Effector memory CD4-positive, alpha-beta T cell (primary cell): Measurements from ENCODE around the gene ELFN1.

Source experiments
- DNase-seq, 3 donors: peaks; one replicate each; pipeline ENCODE4 v3.0.0-alpha.2; 2020
- H3K27ac ChIP-seq: 2 replicates; pipeline ENCODE4 v1.7.0; 2013; ENCODE audit warnings: mild to moderate bottlenecking, low read length, moderate library complexity; ENCODE audit not compliant: insufficient read depth, poor library complexity, severe bottlenecking
- H3K27me3 ChIP-seq: replicated peaks from 2 replicates; pipeline ENCODE4 v1.7.0; 2013; ENCODE audit warnings: mild to moderate bottlenecking, low read length; ENCODE audit not compliant: insufficient read depth, control insufficient read depth, poor library complexity, severe bottlenecking
- H3K36me3 ChIP-seq: 2 replicates; pipeline ENCODE4 v1.7.0; 2013; ENCODE audit warnings: mild to moderate bottlenecking, low read length, moderate library complexity; ENCODE audit not compliant: control insufficient read depth, insufficient read depth
- H3K4me1 ChIP-seq: 2 replicates; pipeline ENCODE4 v1.7.0; 2013; ENCODE audit warnings: low read length, mild to moderate bottlenecking; ENCODE audit not compliant: control insufficient read depth, insufficient read depth, poor library complexity, severe bottlenecking
- H3K4me3 ChIP-seq: 2 replicates; pipeline ENCODE4 v1.7.0; 2013; ENCODE audit warnings: low read length, low read depth, mild to moderate bottlenecking; ENCODE audit not compliant: insufficient read depth, poor library complexity, severe bottlenecking
- H3K9me3 ChIP-seq: 2 replicates; pipeline ENCODE4 v1.7.0; 2013; ENCODE audit warnings: mild to moderate bottlenecking, low read length, moderate library complexity; ENCODE audit not compliant: control insufficient read depth

ELFN1 gene

GRCh38 chr7:1685000-1685624, 15.0 kb downstream of the ELFN1 start:
- no peak for DNase-seq

GRCh38 chr7:1688542-1688941, 18.5 kb downstream of the ELFN1 start:
- H3K27ac ChIP-seq = no peak overlapping the region
- no peak for DNase-seq
- no peak overlapping the region for H3K4me3 ChIP-seq
- H3K36me3 ChIP-seq = no peaks in the 10 kb centered on the region
- no peaks in the 10 kb centered on the region for H3K27me3 ChIP-seq
- no peaks in the 10 kb centered on the region for H3K9me3 ChIP-seq
- H3K4me1 ChIP-seq = no peaks in the 10 kb centered on the region

More at GRCh38 chr7:1685000-1685624, 15.0 kb downstream of the ELFN1 start:
- no peaks in the 10 kb centered on the region for H3K4me1 ChIP-seq
- no peaks in the 10 kb centered on the region for H3K27me3 ChIP-seq
- H3K4me3 ChIP-seq = no peak overlapping the region
- no peaks in the 10 kb centered on the region for H3K9me3 ChIP-seq
- no peak overlapping the region for H3K27ac ChIP-seq
- H3K36me3 ChIP-seq = no peaks in the 10 kb centered on the region

- Histone ChIP-seq H3K27me3 (no peaks in the 10 kb centered on the region), H3K27ac (no peak overlapping the region), H3K36me3 (no peaks in the 10 kb centered on the region), H3K9me3 (no peaks in the 10 kb centered on the region), H3K4me1 (no peaks in the 10 kb centered on the region), H3K4me3 (no peak overlapping the region)
- no peak for DNase-seq
Observed at GRCh38 chr7:1689311-1689710, 19.2 kb downstream of the ELFN1 start.

- Histone ChIP-seq H3K9me3 (no peaks in the 10 kb centered on the region), H3K27ac (no peak overlapping the region), H3K4me1 (no peaks in the 10 kb centered on the region), H3K4me3 (no peak overlapping the region), H3K36me3 (no peaks in the 10 kb centered on the region), H3K27me3 (no peaks in the 10 kb centered on the region)
- no peak for DNase-seq
Observed at GRCh38 chr7:1690359-1690958, 20.4 kb downstream of the ELFN1 start.

GRCh38 chr7:1691096-1691495, 21.0 kb downstream of the ELFN1 start:
- H3K27me3 ChIP-seq = no peaks in the 10 kb centered on the region
- no peaks in the 10 kb centered on the region for H3K4me1 ChIP-seq

GRCh38 chr7:1691601-1692514, 21.8 kb downstream of the ELFN1 start:
- Histone ChIP-seq H3K4me3 (no peak overlapping the region), H3K4me1 (no peaks in the 10 kb centered on the region), H3K9me3 (no peaks in the 10 kb centered on the region), H3K36me3 (no peaks in the 10 kb centered on the region), H3K27ac (no peak overlapping the region), H3K27me3 (no peaks in the 10 kb centered on the region)
- no peak for DNase-seq

More at GRCh38 chr7:1691096-1691495, 21.0 kb downstream of the ELFN1 start:
- H3K27ac ChIP-seq = no peak overlapping the region
- no peaks in the 10 kb centered on the region for H3K36me3 ChIP-seq
- no peaks in the 10 kb centered on the region for H3K9me3 ChIP-seq
- DNase-seq = no peak
- no peak overlapping the region for H3K4me3 ChIP-seq

GRCh38 chr7:1692515-1693418, 22.7 kb downstream of the ELFN1 start:
- Histone ChIP-seq H3K4me3 (no peak overlapping the region), H3K27ac (no peak overlapping the region), H3K36me3 (no peaks in the 10 kb centered on the region), H3K27me3 (no peaks in the 10 kb centered on the region), H3K4me1 (peaks cover 1% of the 10 kb centered on the region), H3K9me3 (no peaks in the 10 kb centered on the region)
- no peak for DNase-seq

- no peak for DNase-seq
- Histone ChIP-seq H3K9me3 (no peaks in the 10 kb centered on the region), H3K4me3 (no peak overlapping the region), H3K27ac (no peak overlapping the region), H3K27me3 (no peaks in the 10 kb centered on the region), H3K4me1 (peaks cover 3% of the 10 kb centered on the region), H3K36me3 (no peaks in the 10 kb centered on the region)
Observed at GRCh38 chr7:1693419-1693990, 23.4 kb downstream of the ELFN1 start.

GRCh38 chr7:1693991-1694524, 24.0 kb downstream of the ELFN1 start:
- no peak for DNase-seq
- no peak overlapping the region for H3K27ac ChIP-seq

More at GRCh38 chr7:1693991-1694524, 24.0 kb downstream of the ELFN1 start:
- Histone ChIP-seq H3K9me3 (no peaks in the 10 kb centered on the region), H3K4me3 (no peak overlapping the region), H3K36me3 (no peaks in the 10 kb centered on the region), H3K4me1 (peaks cover 3% of the 10 kb centered on the region), H3K27me3 (no peaks in the 10 kb centered on the region)
